Spleen (tissue), 11 donors: ENCODE data around the gene F8. TPM values are rescaled to one million over a fixed set of nuclear protein-coding genes. Genes with fewer than 3 reads are reported as not detected.

ENCODE experiments used
- DNase-seq: peaks from one replicate; pipeline ENCODE4 v3.0.0-alpha.2; 2020
- H3K27ac ChIP-seq, 8 donors: fragments of 200-600 bp; sonication (generic) in 7 of 8; 1 replicate in 4 of 8; 2 replicates in 4 of 8; pipeline versions ENCODE4 v1.5.0 to v1.8.0; 2016 to 2021; ENCODE audit warnings: inconsistent platforms in 4 of 8, mild to moderate bottlenecking in 4 of 8, moderate library complexity in 1 of 8
- H3K27me3 ChIP-seq, 7 donors: fragments of 200-600 bp; sonication (generic) in 6 of 7; replicated peaks in 1 of 7; 1 replicate in 4 of 7; 2 replicates in 3 of 7; pipeline versions ENCODE4 v1.5.0 to v1.8.0; 2016 to 2021; ENCODE audit warnings: inconsistent platforms in 3 of 7, mild to moderate bottlenecking in 1 of 7
- H3K36me3 ChIP-seq, 6 donors: fragments of 200-600 bp; sonication (generic) in 5 of 6; 1 replicate in 4 of 6; 2 replicates in 2 of 6; pipeline versions ENCODE4 v1.5.0 to v1.8.0; 2016 to 2021; ENCODE audit warnings: inconsistent platforms in 2 of 6
- H3K4me1 ChIP-seq, 6 donors: fragments of 200-600 bp; sonication (generic) in 5 of 6; 1 replicate in 3 of 6; 2 replicates in 3 of 6; pipeline versions ENCODE4 v1.5.0 to v1.8.0; 2016 to 2021; ENCODE audit warnings: inconsistent platforms in 3 of 6
- H3K4me3 ChIP-seq, 8 donors: fragments of 200-600 bp; sonication (generic) in 7 of 8; 1 replicate in 4 of 8; 2 replicates in 4 of 8; pipeline versions ENCODE4 v1.5.0 to v1.8.0; 2016 to 2021; ENCODE audit warnings: inconsistent platforms in 4 of 8, mild to moderate bottlenecking in 4 of 8, moderate library complexity in 2 of 8
- H3K9me3 ChIP-seq, 8 donors: fragments of 200-600 bp; sonication (generic) in 7 of 8; 1 replicate in 4 of 8; 2 replicates in 4 of 8; pipeline versions ENCODE4 v1.5.0 to v1.8.0; 2016 to 2021; ENCODE audit warnings: inconsistent platforms in 4 of 8
- CTCF ChIP-seq, 11 experiments: fragments of 200-600 bp in 7 of 11; fragments of 450-650 bp in 4 of 11; sonication (generic) in 4 of 11; IDR thresholded peaks in 8 of 11; conservative IDR thresholded peaks in 3 of 11; 1 replicate in 7 of 11; 2 replicates in 4 of 11; pipeline versions ENCODE4 v1.4.0 to v1.8.0; 2016 to 2021; ENCODE audit warnings: antibody characterized with exemption in 11 of 11, inconsistent platforms in 4 of 11, mild to moderate bottlenecking in 1 of 11
- POLR2A ChIP-seq, 3 donors: fragments of 450-650 bp; IDR thresholded peaks; one replicate each; pipeline ENCODE4 v1.5.1; 2017; ENCODE audit warnings: antibody characterized with exemption in 3 of 3, mild to moderate bottlenecking in 1 of 3
- POLR2AphosphoS5 ChIP-seq, 3 donors: sonication (generic); formaldehyde crosslinking; IDR thresholded peaks; one replicate each; pipeline ENCODE4 v1.5.1; 2017; ENCODE audit warnings: antibody characterized with exemption in 3 of 3
- WGBS, 5 donors: extraction: QIAGEN DNeasy Blood & Tissue Kit in 3 of 5; methylation state at CpG; one replicate each; pipeline versions ENCODE4 v1.1.5 to v1.1.7; 2013 to 2018; 5-methylcytosine and 5-hydroxymethylcytosine counted together
- intact Hi-C: fragments of 100-400 bp; cut with DNase I; formaldehyde crosslinking; loops from one replicate; pipeline ENCODE4 v1.15.0; 2023; ENCODE audit warnings: low total_unique reads
- polyA plus RNA-seq, 3 donors: library from polyadenylated mRNA; stranded (reverse); fragments of 200-250 nt; gene quantifications; one replicate each; pipeline ENCODE4 v1.2.1, GENCODE V29; 2013
- total RNA-seq, 7 donors: library from RNA; depleted of rRNA in 3 of 7; stranded (reverse); fragments of >200 nt in 3 of 7; fragmentation: NEBNext Ultra II Directional in 4 of 7; extraction: Animal tissue kit (Norgen Biotek cat#: 25700) in 4 of 7; gene quantifications; one replicate each; pipeline versions ENCODE4 v1.1.0 to v1.2.1, GENCODE V29; 2016 to 2021
- donor health status: healthy with polysubstance abuse.
- donor health status: DM: no; HTN: no; CAD: no; lungs with moderate emphysema.
- donor health status: DM: no; HTN: no; CAD: no.
- donor health status: Bipolar disorder and iron deficiency.
- donor health status: healthy.
- donor health status: DM: no; HTN: no; CAD: no.
- donor health status: DM: yes; HTN: yes; CAD: no.

The F8 gene
- total and polyA plus RNA-seq, 10 donors = 3.4 to 135 (median 67.9) TPM

DNA sequence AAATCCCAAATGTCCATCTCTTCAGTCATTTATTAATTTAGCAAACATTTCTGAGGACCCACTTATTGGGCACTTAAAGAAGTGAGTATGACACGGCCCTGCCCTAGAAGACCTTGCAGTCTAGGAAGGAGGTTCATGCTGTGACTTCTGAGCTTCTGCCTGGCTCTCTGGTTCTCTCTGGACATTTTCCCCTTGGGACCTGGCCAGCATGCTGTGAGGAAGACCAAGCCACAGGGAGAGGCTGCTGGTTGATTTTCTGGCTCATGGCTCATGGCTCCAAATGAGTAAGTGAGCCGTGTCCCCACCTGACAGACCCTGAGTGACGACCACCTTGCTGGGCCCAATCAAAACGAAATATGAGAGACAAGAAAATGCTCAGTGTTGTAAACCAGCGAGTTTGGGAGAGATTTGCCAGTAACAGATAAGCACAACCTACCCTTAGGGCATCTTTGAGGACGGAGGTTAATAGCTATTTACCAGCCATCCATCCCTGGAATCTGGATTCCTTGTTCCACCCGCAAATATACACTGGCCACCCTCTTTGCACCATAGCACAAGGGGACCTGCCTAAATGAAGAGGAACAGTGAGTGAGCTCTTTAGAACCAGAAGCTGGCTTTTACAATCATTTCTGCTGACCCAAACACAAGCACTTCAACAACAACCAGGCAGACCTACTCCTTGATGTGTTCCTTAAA lies 218.1 kb downstream of the F8 start:
- 18 to 39% (median 29%) methylated on average over 7 of the region's 7 CpGs for WGBS, 5 donors
- H3K27ac ChIP-seq = peak overlapping the region; percentile 42 to 90 (median 82)
- TF ChIP-seq CTCF (IDR thresholded peaks at IDR 0.05 in 8 of 11, conservative IDR thresholded peaks at IDR 0.05 in 3 of 11) (no peak), POLR2A (IDR thresholded peaks at IDR 0.05) (no peak), POLR2AphosphoS5 (IDR thresholded peaks at IDR 0.05) (no peak)
- H3K4me3 ChIP-seq = peak overlapping the region; percentile 60 to 87 (median 64)
- no peak for DNase-seq
- intact Hi-C loops = no loop called here
- H3K27me3 ChIP-seq = no peaks in the 10 kb centered on the region
- peaks cover 0 to 62% (median 30%) of the 10 kb centered on the region in 6 donors for H3K4me1 ChIP-seq
- H3K9me3 ChIP-seq = peaks cover 0 to 9% (median 0%) of the 10 kb centered on the region in 8 donors
- H3K36me3 ChIP-seq = no peaks in the 10 kb centered on the region

- TF ChIP-seq POLR2AphosphoS5 (IDR thresholded peaks at IDR 0.05) (no peak), CTCF (IDR thresholded peaks at IDR 0.05 in 8 of 11, conservative IDR thresholded peaks at IDR 0.05 in 3 of 11) (no peak), POLR2A (IDR thresholded peaks at IDR 0.05) (no peak)
- no peak for DNase-seq
- intact Hi-C loops = no loop called here
- H3K9me3 ChIP-seq = peaks cover 0 to 9% (median 0%) of the 10 kb centered on the region in 8 donors
- H3K36me3 ChIP-seq = no peaks in the 10 kb centered on the region
- peak overlapping the region in 2 of 8 donors; percentile 72 to 87 for H3K4me3 ChIP-seq
- 48 to 67% (median 61%) methylated on average over 2 of the region's 2 CpGs for WGBS, 5 donors
- peaks cover 0 to 71% (median 35%) of the 10 kb centered on the region in 6 donors for H3K4me1 ChIP-seq
- peak overlapping the region; percentile 4 to 90 (median 78) for H3K27ac ChIP-seq
- H3K27me3 ChIP-seq = no peaks in the 10 kb centered on the region
Observed at GRCh38 chrX:154802947-154803346, 219.6 kb downstream of the F8 start.

- H3K27me3 ChIP-seq = no peaks in the 10 kb centered on the region
- 44 to 67% (median 60%) methylated on average over 8 of the region's 8 CpGs for WGBS, 5 donors
- TF ChIP-seq POLR2A (IDR thresholded peaks at IDR 0.05) (no peak), POLR2AphosphoS5 (IDR thresholded peaks at IDR 0.05) (peak in 1 of 3 donors; percentile 20)
- H3K27ac ChIP-seq = peak overlapping the region; percentile 42 to 90 (median 82)
- H3K36me3 ChIP-seq = no peaks in the 10 kb centered on the region
- H3K9me3 ChIP-seq = no peaks in the 10 kb centered on the region
- H3K4me1 ChIP-seq = peaks cover 0 to 66% (median 32%) of the 10 kb centered on the region in 6 donors
- H3K4me3 ChIP-seq = peak overlapping the region in 1 of 8 donors; percentile 36
- intact Hi-C loops = no loop called here
- no peak for DNase-seq
Observed at GRCh38 chrX:154800478-154801210, 221.9 kb downstream of the F8 start.

- Histone ChIP-seq H3K4me3 (peak overlapping the region in 1 of 8 donors; percentile 36), H3K4me1 (peaks cover 0 to 71% (median 31%) of the 10 kb centered on the region in 6 donors), H3K9me3 (no peaks in the 10 kb centered on the region), H3K36me3 (no peaks in the 10 kb centered on the region), H3K27me3 (no peaks in the 10 kb centered on the region), H3K27ac (peak overlapping the region in 7 of 8 donors; percentile 69 to 90 (median 84))
- WGBS, 5 donors = 36 to 45% (median 43%) methylated on average over 9 of the region's 9 CpGs
- no peak for DNase-seq
- TF ChIP-seq CTCF (IDR thresholded peaks at IDR 0.05 in 8 of 11, conservative IDR thresholded peaks at IDR 0.05 in 3 of 11) (no peak), POLR2AphosphoS5 (IDR thresholded peaks at IDR 0.05) (peak in 2 of 3 donors; percentile 36 to 44)
- intact Hi-C loops = no loop called here
Observed at GRCh38 chrX:154799556-154800348, 222.8 kb downstream of the F8 start.
